Astrocyte (in vitro differentiated cells and primary cell): ENCODE data around the gene TERF2IP. TPM values are rescaled to one million over a fixed set of nuclear protein-coding genes. Genes with fewer than 3 reads are reported as not detected.

Experiments
- DNase-seq: peaks from one replicate; pipeline ENCODE4 v3.0.0-alpha.2; 2010; ENCODE audit warnings: low read depth
- FAIRE-seq: peaks from 2 replicates; lab custom pipeline; 2011; peaks lifted over from hg19 to GRCh38; lab: Jason Lieb, UNC
- H2AFZ ChIP-seq: 2 replicates; pipeline ENCODE4 v1.6.0; 2012; ENCODE audit warnings: low read depth, low read length, inconsistent platforms
- H3K27ac ChIP-seq: 2 replicates; pipeline ENCODE4 v1.5.1; 2011; ENCODE audit warnings: low read depth, low read length, inconsistent platforms
- H3K27me3 ChIP-seq: 2 replicates; pipeline ENCODE4 v1.6.0; 2011; ENCODE audit warnings: low read length, inconsistent platforms; ENCODE audit not compliant: insufficient read depth
- H3K36me3 ChIP-seq: 2 replicates; pipeline ENCODE4 v1.5.1; 2011; ENCODE audit warnings: low read length, inconsistent platforms; ENCODE audit not compliant: insufficient read depth
- H3K4me1 ChIP-seq: 2 replicates; pipeline ENCODE4 v1.5.1; 2011; ENCODE audit warnings: low read length, inconsistent platforms; ENCODE audit not compliant: insufficient read depth
- H3K4me2 ChIP-seq: 2 replicates; pipeline ENCODE4 v1.6.0; 2012; ENCODE audit warnings: low read length, inconsistent platforms
- H3K4me3 ChIP-seq: 2 replicates; pipeline ENCODE4 v1.5.1; 2011; ENCODE audit warnings: low read depth, mild to moderate bottlenecking, low read length, inconsistent platforms; ENCODE audit not compliant: insufficient read depth
- H3K79me2 ChIP-seq: 2 replicates; pipeline ENCODE4 v1.6.0; 2012; ENCODE audit warnings: mild to moderate bottlenecking, low read length, inconsistent platforms; ENCODE audit not compliant: insufficient read depth
- H3K9ac ChIP-seq: 2 replicates; pipeline ENCODE4 v1.6.0; 2012; ENCODE audit warnings: mild to moderate bottlenecking, low read length, inconsistent platforms
- H3K9me3 ChIP-seq: 2 replicates; pipeline ENCODE4 v1.5.1; 2012; ENCODE audit warnings: low read depth, mild to moderate bottlenecking, low read length, inconsistent platforms; ENCODE audit not compliant: insufficient read depth
- H4K20me1 ChIP-seq: 2 replicates; pipeline ENCODE4 v1.6.0; 2012; ENCODE audit warnings: low read length, inconsistent platforms; ENCODE audit not compliant: insufficient read depth
- H3K27ac Mint-ChIP-seq: one replicate; pipeline ENCODE4 v1.8.0; 2021; ENCODE audit warnings: mild to moderate bottlenecking, mixed read lengths; ENCODE audit not compliant: unreplicated experiment
- H3K27me3 Mint-ChIP-seq: one replicate; pipeline ENCODE4 v1.8.0; 2021; ENCODE audit warnings: low read depth, mixed read lengths; ENCODE audit not compliant: unreplicated experiment
- H3K36me3 Mint-ChIP-seq: one replicate; pipeline ENCODE4 v1.8.0; 2021; ENCODE audit warnings: low read depth, mixed read lengths; ENCODE audit not compliant: unreplicated experiment
- H3K4me1 Mint-ChIP-seq: one replicate; pipeline ENCODE4 v1.8.0; 2021; ENCODE audit warnings: low read depth, mixed read lengths; ENCODE audit not compliant: unreplicated experiment
- H3K4me3 Mint-ChIP-seq: one replicate; pipeline ENCODE4 v1.8.0; 2021; ENCODE audit warnings: mild to moderate bottlenecking, moderate library complexity, mixed read lengths; ENCODE audit not compliant: unreplicated experiment
- H3K9me3 Mint-ChIP-seq: one replicate; pipeline ENCODE4 v1.8.0; 2021; ENCODE audit warnings: mild to moderate bottlenecking, mixed read lengths; ENCODE audit not compliant: unreplicated experiment
- EZH2 ChIP-seq: IDR thresholded peaks from 2 replicates; pipeline ENCODE4 v1.6.1; 2012; ENCODE audit warnings: mild to moderate bottlenecking, low read length, inconsistent platforms; ENCODE audit not compliant: insufficient read depth
- total RNA-seq: library from RNA; stranded (reverse); gene quantifications from 2 replicates; pipeline ENCODE4 v1.2.1, GENCODE V29; 2021
- TF ChIP-seq, protein P1 (sequence below): IDR thresholded peaks from 2 replicates; pipeline ENCODE4 v1.5.1; 2011; ENCODE audit warnings: low read depth, mild to moderate bottlenecking, inconsistent platforms, low read length, moderate library complexity; ENCODE audit not compliant: insufficient read depth

TERF2IP gene
- total RNA-seq, 1 donor from 2014 or later, result 57.4 TPM

DNA sequence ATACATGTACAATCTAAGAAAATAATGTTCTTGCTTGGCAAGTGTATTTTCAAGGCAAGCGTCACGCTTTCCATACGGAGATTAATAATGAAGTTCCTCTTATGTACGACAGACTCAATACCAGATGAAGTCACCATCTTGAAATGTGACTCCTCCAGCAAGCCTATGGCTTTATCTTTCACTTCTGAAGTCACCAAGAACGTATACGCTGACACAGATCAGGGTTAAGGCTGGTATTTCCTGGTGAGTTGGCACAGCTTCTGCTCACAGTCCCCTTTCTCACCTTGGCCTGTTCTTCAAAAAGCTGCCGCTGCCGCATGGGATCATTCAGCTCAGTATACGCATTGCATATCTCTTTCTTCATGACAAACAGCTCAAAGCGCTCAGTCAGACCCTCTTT is 18.4 kb upstream of the TERF2IP start:
- Histone ChIP-seq H3K36me3 (peaks cover 64% of the 10 kb centered on the region), H3K9me3 (no peaks in the 10 kb centered on the region), H3K79me2 (no peaks in the 10 kb centered on the region), H4K20me1 (no peaks in the 10 kb centered on the region), H3K27me3 (no peaks in the 10 kb centered on the region), H3K27ac (no peak overlapping the region), H3K4me1 (no peaks in the 10 kb centered on the region), H3K4me2 (no peak overlapping the region), H3K4me3 (no peak overlapping the region), H3K9ac (no peak overlapping the region), H2AFZ (no peak overlapping the region)
- FAIRE-seq, result no peak
- Mint-ChIP-seq H3K9me3 (peaks cover 2% of the 10 kb centered on the region), H3K4me1 (peaks cover 7% of the 10 kb centered on the region), H3K27me3 (no peaks in the 10 kb centered on the region), H3K27ac (no peak overlapping the region), H3K36me3 (peaks cover 37% of the 10 kb centered on the region), H3K4me3 (no peak overlapping the region)
- TF ChIP-seq, protein P1, sequence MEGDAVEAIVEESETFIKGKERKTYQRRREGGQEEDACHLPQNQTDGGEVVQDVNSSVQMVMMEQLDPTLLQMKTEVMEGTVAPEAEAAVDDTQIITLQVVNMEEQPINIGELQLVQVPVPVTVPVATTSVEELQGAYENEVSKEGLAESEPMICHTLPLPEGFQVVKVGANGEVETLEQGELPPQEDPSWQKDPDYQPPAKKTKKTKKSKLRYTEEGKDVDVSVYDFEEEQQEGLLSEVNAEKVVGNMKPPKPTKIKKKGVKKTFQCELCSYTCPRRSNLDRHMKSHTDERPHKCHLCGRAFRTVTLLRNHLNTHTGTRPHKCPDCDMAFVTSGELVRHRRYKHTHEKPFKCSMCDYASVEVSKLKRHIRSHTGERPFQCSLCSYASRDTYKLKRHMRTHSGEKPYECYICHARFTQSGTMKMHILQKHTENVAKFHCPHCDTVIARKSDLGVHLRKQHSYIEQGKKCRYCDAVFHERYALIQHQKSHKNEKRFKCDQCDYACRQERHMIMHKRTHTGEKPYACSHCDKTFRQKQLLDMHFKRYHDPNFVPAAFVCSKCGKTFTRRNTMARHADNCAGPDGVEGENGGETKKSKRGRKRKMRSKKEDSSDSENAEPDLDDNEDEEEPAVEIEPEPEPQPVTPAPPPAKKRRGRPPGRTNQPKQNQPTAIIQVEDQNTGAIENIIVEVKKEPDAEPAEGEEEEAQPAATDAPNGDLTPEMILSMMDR, result no peak
- no peak for TF ChIP-seq EZH2
- no peak for DNase-seq

DNA sequence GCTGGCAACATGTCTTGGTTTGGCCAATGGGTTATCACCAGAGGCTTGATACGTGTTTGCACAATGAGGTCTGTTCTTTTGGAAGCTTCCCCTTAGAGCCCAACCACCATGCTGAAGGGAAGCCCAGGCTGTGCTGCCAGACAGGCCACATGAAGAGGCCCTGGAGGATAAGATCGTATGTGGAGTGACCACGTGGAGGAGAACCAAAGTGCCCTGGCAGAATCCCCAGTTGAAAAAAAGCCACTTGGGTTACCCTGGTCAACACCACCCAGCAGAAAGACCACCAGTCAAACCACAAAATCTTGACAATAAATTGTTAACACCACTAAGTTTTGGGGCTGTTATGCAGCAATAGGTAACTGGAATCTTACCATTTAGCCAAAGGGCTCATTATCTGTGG is 17.5 kb upstream of the TERF2IP start:
- no peak overlapping the region for H3K27ac Mint-ChIP-seq
- Histone ChIP-seq H2AFZ (no peak overlapping the region), H3K36me3 (peaks cover 67% of the 10 kb centered on the region), H3K27ac (no peak overlapping the region), H3K4me1 (no peaks in the 10 kb centered on the region), H3K4me2 (no peak overlapping the region), H3K79me2 (no peaks in the 10 kb centered on the region), H3K27me3 (no peaks in the 10 kb centered on the region), H4K20me1 (no peaks in the 10 kb centered on the region), H3K9me3 (no peaks in the 10 kb centered on the region), H3K4me3 (no peak overlapping the region), H3K9ac (no peak overlapping the region)
- H3K27me3 Mint-ChIP-seq, result no peaks in the 10 kb centered on the region
- H3K9me3 Mint-ChIP-seq, result peaks cover 2% of the 10 kb centered on the region
- no peak for TF ChIP-seq EZH2
- TF ChIP-seq, protein P1, result no peak
- no peak for FAIRE-seq
- H3K4me1 Mint-ChIP-seq, result peaks cover 7% of the 10 kb centered on the region
- H3K36me3 Mint-ChIP-seq, result peaks cover 36% of the 10 kb centered on the region
- DNase-seq, result no peak
- H3K4me3 Mint-ChIP-seq, result no peak overlapping the region

- Histone ChIP-seq H3K36me3 (peaks cover 68% of the 10 kb centered on the region), H3K4me1 (no peaks in the 10 kb centered on the region), H3K27ac (no peak overlapping the region), H3K9ac (no peak overlapping the region), H3K4me2 (no peak overlapping the region), H4K20me1 (peaks cover 15% of the 10 kb centered on the region), H3K9me3 (no peaks in the 10 kb centered on the region), H3K79me2 (no peaks in the 10 kb centered on the region), H2AFZ (no peak overlapping the region), H3K4me3 (no peak overlapping the region), H3K27me3 (no peaks in the 10 kb centered on the region)
- Mint-ChIP-seq H3K27me3 (no peaks in the 10 kb centered on the region), H3K4me1 (peaks cover 7% of the 10 kb centered on the region), H3K9me3 (peaks cover 2% of the 10 kb centered on the region), H3K27ac (no peak overlapping the region), H3K4me3 (no peak overlapping the region), H3K36me3 (peaks cover 39% of the 10 kb centered on the region)
- FAIRE-seq (no peak), DNase-seq (no peak)
- TF ChIP-seq, protein P1, result no peak
- TF ChIP-seq EZH2, result no peak
These were observed 14.7 kb upstream of the TERF2IP start for GRCh38 chr16:75632857-75633256.
